Nephron progenitor cell (in vitro differentiated cells): Measurements from ENCODE around the gene SMTNL1.
"Not testable (repeated sequence)": the region's sequence is repeated elsewhere in the genome, so short reads cannot be mapped to it uniquely, and the experiment has no call there.

Experiments used
- DNase-seq: peaks from one replicate; pipeline ENCODE4 v3.0.0; 2021
- H3K27ac Mint-ChIP-seq: 2 replicates; pipeline ENCODE4 v1.8.0; 2021; ENCODE audit warnings: mild to moderate bottlenecking, moderate library complexity, mixed read lengths
- H3K27me3 Mint-ChIP-seq: 2 replicates; pipeline ENCODE4 v1.8.0; 2021; ENCODE audit warnings: mild to moderate bottlenecking, low read depth, mixed read lengths; ENCODE audit not compliant: poor library complexity
- H3K36me3 Mint-ChIP-seq: 2 replicates; pipeline ENCODE4 v1.8.0; 2021; ENCODE audit warnings: low read depth, mixed read lengths
- H3K4me1 Mint-ChIP-seq: 2 replicates; pipeline ENCODE4 v1.8.0; 2021; ENCODE audit warnings: mixed read lengths
- H3K4me3 Mint-ChIP-seq: 2 replicates; pipeline ENCODE4 v1.8.0; 2021; ENCODE audit warnings: mild to moderate bottlenecking, moderate library complexity, mixed read lengths
- H3K9me3 Mint-ChIP-seq: 2 replicates; pipeline ENCODE4 v1.8.0; 2021; ENCODE audit warnings: mild to moderate bottlenecking, moderate library complexity, mixed read lengths
- TF ChIP-seq, protein P1 (sequence below): fragments of 200-600 bp; sonication (generic); IDR thresholded peaks from 2 replicates; pipeline ENCODE4 v1.5.0; 2021; ENCODE audit warnings: antibody characterized with exemption

SMTNL1 gene

GRCh38 chr11:57523419-57523818 lies 14.0 kb upstream of the SMTNL1 start:
- Mint-ChIP-seq H3K36me3 (peaks cover 19% of the 10 kb centered on the region), H3K9me3 (no peaks in the 10 kb centered on the region), H3K4me3 (no peak overlapping the region), H3K27ac (no peak overlapping the region), H3K27me3 (peaks cover 8% of the 10 kb centered on the region), H3K4me1 (peaks cover 34% of the 10 kb centered on the region)
- TF ChIP-seq, protein P1, sequence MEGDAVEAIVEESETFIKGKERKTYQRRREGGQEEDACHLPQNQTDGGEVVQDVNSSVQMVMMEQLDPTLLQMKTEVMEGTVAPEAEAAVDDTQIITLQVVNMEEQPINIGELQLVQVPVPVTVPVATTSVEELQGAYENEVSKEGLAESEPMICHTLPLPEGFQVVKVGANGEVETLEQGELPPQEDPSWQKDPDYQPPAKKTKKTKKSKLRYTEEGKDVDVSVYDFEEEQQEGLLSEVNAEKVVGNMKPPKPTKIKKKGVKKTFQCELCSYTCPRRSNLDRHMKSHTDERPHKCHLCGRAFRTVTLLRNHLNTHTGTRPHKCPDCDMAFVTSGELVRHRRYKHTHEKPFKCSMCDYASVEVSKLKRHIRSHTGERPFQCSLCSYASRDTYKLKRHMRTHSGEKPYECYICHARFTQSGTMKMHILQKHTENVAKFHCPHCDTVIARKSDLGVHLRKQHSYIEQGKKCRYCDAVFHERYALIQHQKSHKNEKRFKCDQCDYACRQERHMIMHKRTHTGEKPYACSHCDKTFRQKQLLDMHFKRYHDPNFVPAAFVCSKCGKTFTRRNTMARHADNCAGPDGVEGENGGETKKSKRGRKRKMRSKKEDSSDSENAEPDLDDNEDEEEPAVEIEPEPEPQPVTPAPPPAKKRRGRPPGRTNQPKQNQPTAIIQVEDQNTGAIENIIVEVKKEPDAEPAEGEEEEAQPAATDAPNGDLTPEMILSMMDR, result no peak
- no peak for DNase-seq

DNA sequence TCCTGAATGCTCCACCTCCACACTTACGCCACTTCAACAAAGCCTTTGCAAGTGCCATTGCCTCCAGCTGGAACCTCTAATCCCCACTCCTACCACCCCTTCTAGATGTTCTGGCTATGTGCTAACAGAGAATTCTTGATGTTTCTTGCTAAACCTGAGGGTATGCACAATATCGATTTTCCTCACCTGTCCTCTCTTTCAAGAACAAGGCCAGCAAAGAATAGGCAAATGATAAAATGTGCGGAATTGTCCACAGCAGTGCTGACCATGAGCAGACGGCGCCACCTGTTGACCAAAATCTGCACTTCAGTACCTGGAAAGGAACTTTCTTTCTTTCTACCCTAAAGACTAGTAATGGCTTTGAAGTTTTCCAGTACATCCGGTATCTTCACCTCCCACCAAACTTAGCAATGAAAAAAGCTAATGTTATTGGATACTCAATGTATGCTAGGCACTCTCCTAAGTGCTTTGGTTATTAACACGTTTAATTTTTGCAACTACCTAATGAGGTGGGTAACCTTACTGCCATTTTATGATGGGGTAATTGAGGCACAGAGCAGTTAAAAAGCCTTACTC lies 10.3 kb upstream of the SMTNL1 start:
- Mint-ChIP-seq H3K4me3 (no peak overlapping the region), H3K9me3 (no peaks in the 10 kb centered on the region), H3K36me3 (peaks cover 23% of the 10 kb centered on the region), H3K27ac (no peak overlapping the region), H3K27me3 (peaks cover 13% of the 10 kb centered on the region), H3K4me1 (peaks cover 50% of the 10 kb centered on the region)
- TF ChIP-seq, protein P1, result peak; percentile 97
- peak; percentile 89 for DNase-seq

GRCh38 chr11:57529012-57529411 lies 8.4 kb upstream of the SMTNL1 start:
- Mint-ChIP-seq H3K4me3 (peak overlapping the region; percentile 45), H3K27ac (no peak overlapping the region), H3K9me3 (no peaks in the 10 kb centered on the region), H3K4me1 (peaks cover 38% of the 10 kb centered on the region), H3K36me3 (peaks cover 23% of the 10 kb centered on the region), H3K27me3 (peaks cover 28% of the 10 kb centered on the region)
- TF ChIP-seq, protein P1, result no peak
- no peak for DNase-seq

GRCh38 chr11:57530215-57530595 lies 7.2 kb upstream of the SMTNL1 start:
- Mint-ChIP-seq H3K36me3 (peaks cover 18% of the 10 kb centered on the region), H3K27me3 (peaks cover 36% of the 10 kb centered on the region), H3K9me3 (no peaks in the 10 kb centered on the region), H3K4me3 (peak overlapping the region; percentile 95), H3K27ac (no peak overlapping the region), H3K4me1 (peaks cover 38% of the 10 kb centered on the region)
- TF ChIP-seq, protein P1, result no peak
- DNase-seq, result no peak

DNA sequence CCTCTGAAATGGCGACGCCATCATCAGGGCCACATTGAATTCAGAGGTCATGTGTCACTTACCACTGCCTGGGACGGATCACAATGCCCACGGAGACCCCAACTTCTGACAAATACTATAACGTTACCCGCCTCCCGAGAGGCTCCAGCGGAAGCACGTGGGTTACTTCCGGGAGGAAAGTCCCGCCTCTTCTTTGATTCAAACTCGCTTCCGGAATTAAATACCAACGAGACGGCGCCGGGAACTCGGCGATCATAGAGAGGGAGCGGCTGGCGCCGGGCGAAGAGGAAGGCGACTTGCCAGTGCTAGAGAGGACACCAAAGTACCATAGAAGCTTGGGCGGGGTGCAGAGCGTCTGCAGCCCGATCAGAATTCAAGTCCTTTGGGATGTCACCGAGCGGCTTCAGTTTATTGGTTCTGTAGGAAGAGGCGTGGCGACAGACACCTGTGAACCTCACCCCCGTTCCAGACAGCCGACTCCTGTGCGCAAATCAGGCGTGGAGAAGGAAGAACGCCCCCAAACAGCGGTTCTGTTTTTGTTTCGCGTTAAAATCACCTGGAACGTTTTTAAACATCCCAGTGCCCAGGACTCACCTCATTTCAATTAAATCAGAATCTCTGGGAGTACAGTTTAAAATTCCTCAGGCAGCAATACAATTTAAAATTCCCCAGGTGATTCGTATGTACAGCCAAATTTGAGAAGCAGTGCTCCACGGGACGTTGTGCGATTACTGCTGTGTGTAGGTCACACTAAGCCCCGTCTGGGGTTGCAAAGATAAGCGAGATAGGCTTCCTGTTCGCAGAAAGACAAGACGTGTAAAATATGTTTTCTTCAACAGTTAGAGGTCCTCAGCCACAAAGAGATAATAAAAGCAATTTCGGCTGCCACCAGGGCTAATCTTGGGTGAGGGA lies 6.5 kb upstream of the SMTNL1 start, which contains the start of gene TIMM10:
Gene TIMM10 (minus strand): TSS at position 159 of the 912 bp plus-strand sequence. CDS start 565 bp downstream, outside the sequence.
- TF ChIP-seq, protein P1, result no peak
- Mint-ChIP-seq H3K36me3 (peaks cover 15% of the 10 kb centered on the region), H3K4me1 (peaks cover 38% of the 10 kb centered on the region), H3K27ac (peak within 1 kb of the TSS; percentile 87), H3K9me3 (no peaks in the 10 kb centered on the region), H3K4me3 (peak within 1 kb of the TSS; percentile 95), H3K27me3 (peaks cover 38% of the 10 kb centered on the region)
- DNase-seq, result peak; percentile 88

DNA sequence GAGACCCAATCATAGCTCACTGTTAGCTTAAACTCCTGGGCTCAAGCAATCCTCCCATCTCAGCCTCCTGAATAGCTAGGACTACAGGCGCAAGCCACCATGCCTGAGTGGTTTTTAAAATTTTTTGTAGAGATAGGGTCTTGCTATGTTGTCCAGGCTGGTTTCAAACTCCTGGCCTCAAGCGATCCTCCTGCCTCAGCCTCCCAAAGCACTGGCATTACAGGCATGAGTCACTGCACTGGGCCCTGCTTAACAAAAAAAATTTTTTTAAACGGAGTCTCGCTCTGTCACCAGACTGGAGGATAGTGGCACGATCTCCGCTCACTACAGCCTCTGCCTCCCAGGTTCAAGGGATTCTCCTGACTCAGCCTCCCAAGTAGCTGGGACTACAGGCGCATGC lies 2.9 kb upstream of the SMTNL1 start:
- H3K27ac Mint-ChIP-seq, H3K4me3 Mint-ChIP-seq, DNase-seq, H3K36me3 Mint-ChIP-seq, H3K9me3 Mint-ChIP-seq: not testable (repeated sequence)
- Mint-ChIP-seq H3K4me1 (peaks cover 51% of the 10 kb centered on the region), H3K27me3 (peaks cover 43% of the 10 kb centered on the region)
